PFSK-1 (cell line): Measurements from ENCODE around the gene USF1.

ENCODE experiments used
- FOXP2 ChIP-seq: optimal IDR thresholded peaks from 2 replicates; pipeline ENCODE3; 2011; ENCODE audit warnings: borderline replicate concordance, control low read depth, inconsistent platforms; ENCODE audit not compliant: insufficient read depth; ENCODE audit errors: extremely low read length, extremely low read depth
- POLR2AphosphoS5 ChIP-seq: IDR thresholded peaks from 2 replicates; pipeline ENCODE4 v1.6.1; 2012; ENCODE audit warnings: low read depth, mild to moderate bottlenecking, control low read depth, low read length, moderate library complexity
- SIN3A ChIP-seq: IDR thresholded peaks from 2 replicates; pipeline ENCODE4 v1.6.1; 2012; ENCODE audit warnings: mild to moderate bottlenecking, low read length, moderate library complexity, borderline replicate concordance; ENCODE audit not compliant: insufficient read depth
- TAF1 ChIP-seq: IDR thresholded peaks from 2 replicates; pipeline ENCODE4 v1.6.1; 2012; ENCODE audit warnings: low read length, control low read depth, borderline replicate concordance; ENCODE audit not compliant: insufficient read depth
- TF ChIP-seq, protein P1 (sequence below), 2 experiments: IDR thresholded peaks; 2 replicates each; pipeline versions ENCODE4 v1.6.1 to v1.8.0; 2011 to 2012; ENCODE audit warnings: low read depth in 2 of 2, low read length in 2 of 2, control low read depth in 1 of 2, inconsistent platforms in 1 of 2, mild to moderate bottlenecking in 1 of 2, moderate library complexity in 1 of 2; ENCODE audit not compliant: insufficient read depth in 1 of 2

Gene USF1

DNA sequence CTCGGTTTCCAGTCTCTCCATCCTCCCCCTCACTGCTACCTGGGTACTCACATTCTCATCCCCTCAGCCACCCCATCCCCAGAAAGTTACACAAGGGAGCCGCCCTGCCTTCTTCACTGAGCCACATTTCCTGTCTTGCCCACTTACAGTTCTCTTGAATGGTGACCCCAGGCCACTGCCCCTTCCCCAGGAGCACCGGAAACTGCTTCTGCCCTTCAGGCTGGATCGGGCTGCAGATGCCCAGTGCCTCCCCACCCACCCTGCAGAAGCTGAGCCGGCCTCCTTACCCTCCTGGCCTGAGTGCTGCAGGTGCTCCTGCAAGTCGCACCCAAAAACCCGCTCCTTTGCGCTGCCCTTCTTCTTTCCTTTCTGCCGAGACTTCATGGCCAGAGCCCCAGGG, 23.5 kb upstream of the USF1 start:
- TF ChIP-seq, protein P1, sequence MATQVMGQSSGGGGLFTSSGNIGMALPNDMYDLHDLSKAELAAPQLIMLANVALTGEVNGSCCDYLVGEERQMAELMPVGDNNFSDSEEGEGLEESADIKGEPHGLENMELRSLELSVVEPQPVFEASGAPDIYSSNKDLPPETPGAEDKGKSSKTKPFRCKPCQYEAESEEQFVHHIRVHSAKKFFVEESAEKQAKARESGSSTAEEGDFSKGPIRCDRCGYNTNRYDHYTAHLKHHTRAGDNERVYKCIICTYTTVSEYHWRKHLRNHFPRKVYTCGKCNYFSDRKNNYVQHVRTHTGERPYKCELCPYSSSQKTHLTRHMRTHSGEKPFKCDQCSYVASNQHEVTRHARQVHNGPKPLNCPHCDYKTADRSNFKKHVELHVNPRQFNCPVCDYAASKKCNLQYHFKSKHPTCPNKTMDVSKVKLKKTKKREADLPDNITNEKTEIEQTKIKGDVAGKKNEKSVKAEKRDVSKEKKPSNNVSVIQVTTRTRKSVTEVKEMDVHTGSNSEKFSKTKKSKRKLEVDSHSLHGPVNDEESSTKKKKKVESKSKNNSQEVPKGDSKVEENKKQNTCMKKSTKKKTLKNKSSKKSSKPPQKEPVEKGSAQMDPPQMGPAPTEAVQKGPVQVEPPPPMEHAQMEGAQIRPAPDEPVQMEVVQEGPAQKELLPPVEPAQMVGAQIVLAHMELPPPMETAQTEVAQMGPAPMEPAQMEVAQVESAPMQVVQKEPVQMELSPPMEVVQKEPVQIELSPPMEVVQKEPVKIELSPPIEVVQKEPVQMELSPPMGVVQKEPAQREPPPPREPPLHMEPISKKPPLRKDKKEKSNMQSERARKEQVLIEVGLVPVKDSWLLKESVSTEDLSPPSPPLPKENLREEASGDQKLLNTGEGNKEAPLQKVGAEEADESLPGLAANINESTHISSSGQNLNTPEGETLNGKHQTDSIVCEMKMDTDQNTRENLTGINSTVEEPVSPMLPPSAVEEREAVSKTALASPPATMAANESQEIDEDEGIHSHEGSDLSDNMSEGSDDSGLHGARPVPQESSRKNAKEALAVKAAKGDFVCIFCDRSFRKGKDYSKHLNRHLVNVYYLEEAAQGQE (IDR thresholded peaks at IDR 0.05; ENCODE audit: insufficient read depth in 1 of 2, low read depth in 2 of 2, low read length in 2 of 2): no peak
- TF ChIP-seq TAF1: no peak
- no peak for TF ChIP-seq POLR2AphosphoS5
- no peak for TF ChIP-seq SIN3A
- TF ChIP-seq FOXP2: no peak

DNA sequence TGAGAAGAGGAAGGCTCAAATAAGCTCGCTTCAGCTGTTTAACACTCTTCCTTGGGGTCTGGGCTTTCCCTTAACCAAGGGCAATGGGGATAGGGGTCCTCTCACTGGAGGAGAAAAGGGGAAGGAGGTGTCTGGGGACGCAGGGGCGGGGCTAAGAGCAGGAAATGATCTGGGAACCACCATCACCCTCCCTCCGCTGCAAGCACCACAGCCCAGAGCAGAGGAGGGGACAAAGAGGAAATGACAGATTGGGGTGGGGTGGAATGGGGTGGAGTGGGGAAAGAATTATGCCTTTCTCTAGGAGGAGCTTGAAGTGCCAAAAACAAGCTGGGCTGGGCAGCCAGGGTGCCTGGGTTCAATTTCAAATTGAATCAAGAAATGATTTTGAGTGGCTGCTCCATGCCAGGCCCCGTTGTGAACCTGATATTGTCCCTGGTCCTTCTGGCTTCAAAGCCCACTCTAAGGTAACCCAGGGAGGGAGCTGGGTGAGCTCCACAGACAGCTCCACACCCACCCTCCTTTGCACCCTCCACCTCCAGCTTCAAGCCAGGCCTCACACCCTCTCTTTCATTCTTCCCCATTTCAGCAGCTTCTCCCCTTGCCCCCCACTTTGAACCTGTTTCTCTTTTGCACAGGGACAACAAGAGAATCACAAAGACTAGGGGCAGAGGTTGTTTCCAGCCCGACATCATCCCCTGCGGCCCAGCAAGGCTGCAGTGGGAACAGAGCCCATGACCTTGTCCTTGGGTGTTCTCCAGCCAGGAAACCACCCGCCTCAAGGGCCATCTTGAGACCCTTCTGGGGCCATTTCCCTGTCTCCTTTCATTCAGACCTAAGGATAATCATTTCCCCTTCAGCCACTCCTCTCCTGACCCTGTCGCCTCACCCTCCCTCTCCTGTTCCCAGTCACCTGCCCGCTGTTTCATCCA, 22.8 kb upstream of the USF1 start:
- TF ChIP-seq, protein P1 (IDR thresholded peaks at IDR 0.05; ENCODE audit: insufficient read depth in 1 of 2, low read depth in 2 of 2, low read length in 2 of 2): no peak
- TF ChIP-seq TAF1: no peak
- no peak for TF ChIP-seq SIN3A
- TF ChIP-seq POLR2AphosphoS5: no peak
- no peak for TF ChIP-seq FOXP2

DNA sequence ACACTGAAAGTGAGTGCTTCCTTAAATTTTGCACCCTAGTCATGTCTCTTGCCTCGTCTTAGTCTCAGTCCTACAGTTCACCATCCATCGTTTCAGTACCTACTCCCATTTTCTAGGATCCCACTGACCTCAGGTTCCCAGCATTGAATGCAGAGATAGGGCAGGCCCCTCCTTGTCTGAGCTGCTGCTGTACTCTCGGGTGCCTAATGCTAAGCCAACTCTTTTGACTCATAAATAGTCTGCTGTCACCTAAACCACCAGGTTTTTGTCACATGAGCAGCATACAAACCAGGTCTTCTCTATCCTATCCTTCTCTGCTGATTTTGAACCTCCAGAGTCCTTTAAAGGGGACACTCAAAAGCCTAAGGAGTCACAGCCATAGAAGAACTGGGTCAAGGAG, 20.9 kb upstream of the USF1 start:
- TF ChIP-seq, protein P1 (IDR thresholded peaks at IDR 0.05; ENCODE audit: insufficient read depth in 1 of 2, low read depth in 2 of 2, low read length in 2 of 2): no peak
- no peak for TF ChIP-seq SIN3A
- TF ChIP-seq TAF1: no peak
- no peak for TF ChIP-seq POLR2AphosphoS5
- TF ChIP-seq FOXP2: no peak

DNA sequence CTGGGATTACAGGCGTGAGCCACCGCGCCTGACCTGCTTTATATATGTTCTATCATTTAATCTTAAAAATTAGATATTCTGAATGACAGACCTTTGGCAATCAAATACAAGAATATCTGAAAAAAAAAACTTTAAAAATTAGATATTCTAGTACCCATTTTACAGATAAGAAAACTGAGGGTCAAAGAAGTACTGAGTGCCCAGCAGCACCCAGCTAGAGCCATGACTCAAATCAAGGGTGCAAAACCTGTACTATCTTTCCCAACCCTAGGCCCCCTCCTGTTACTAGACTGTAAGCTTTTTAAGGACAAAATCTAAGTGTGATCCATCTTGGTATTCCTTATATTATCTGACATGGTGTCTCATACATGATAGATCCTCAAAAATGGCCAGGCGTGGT, 15.6 kb upstream of the USF1 start:
- TF ChIP-seq, protein P1 (IDR thresholded peaks at IDR 0.05; ENCODE audit: insufficient read depth in 1 of 2, low read depth in 2 of 2, low read length in 2 of 2): no peak
- TF ChIP-seq SIN3A (no peak), POLR2AphosphoS5 (no peak), FOXP2 (no peak), TAF1 (no peak)
